Endothelial cell (in vitro differentiated cells): Measurements from ENCODE around the gene AXDND1. TPM values are rescaled to one million over a fixed set of nuclear protein-coding genes. Genes with fewer than 3 reads are reported as not detected.

ENCODE experiments used
- DNase-seq: peaks from one replicate; pipeline ENCODE4 v3.0.0; 2021; ENCODE audit warnings: low spot score
- H3K27ac Mint-ChIP-seq: one replicate; pipeline ENCODE4 v1.8.0; 2021; ENCODE audit warnings: mixed read lengths, inconsistent platforms; ENCODE audit not compliant: unreplicated experiment
- H3K27me3 Mint-ChIP-seq: one replicate; pipeline ENCODE4 v1.8.0; 2021; ENCODE audit warnings: mild to moderate bottlenecking, moderate library complexity, mixed read lengths, inconsistent platforms; ENCODE audit not compliant: unreplicated experiment
- H3K36me3 Mint-ChIP-seq: one replicate; pipeline ENCODE4 v1.8.0; 2021; ENCODE audit warnings: mild to moderate bottlenecking, low read depth, mixed read lengths, inconsistent platforms; ENCODE audit not compliant: unreplicated experiment
- H3K4me1 Mint-ChIP-seq: one replicate; pipeline ENCODE4 v1.8.0; 2021; ENCODE audit warnings: mild to moderate bottlenecking, mixed read lengths, inconsistent platforms; ENCODE audit not compliant: unreplicated experiment
- H3K4me3 Mint-ChIP-seq: one replicate; pipeline ENCODE4 v1.8.0; 2021; ENCODE audit warnings: mild to moderate bottlenecking, mixed read lengths, inconsistent platforms; ENCODE audit not compliant: unreplicated experiment
- H3K9me3 Mint-ChIP-seq: one replicate; pipeline ENCODE4 v1.8.0; 2021; ENCODE audit warnings: mixed read lengths, inconsistent platforms; ENCODE audit not compliant: unreplicated experiment
- total RNA-seq: library from RNA; stranded (reverse); fragmentation: NEBNext Ultra II Directional; extraction: Animal tissue kit (Norgen Biotek cat#: 25700); gene quantifications from one replicate; pipeline ENCODE4 v1.2.1, GENCODE V29; 2021; ENCODE audit not compliant: unreplicated experiment
- TF ChIP-seq, protein P1 (sequence below): fragments of 200-600 bp; sonication (generic); IDR thresholded peaks from one replicate; pipeline ENCODE4 v1.5.0; 2021; ENCODE audit warnings: antibody characterized with exemption; ENCODE audit not compliant: unreplicated experiment

Gene AXDND1
- total RNA-seq, 1 donor from 2014 or later: not detected

GRCh38 chr1:179323436-179323835, 42.3 kb upstream of the AXDND1 start:
- Mint-ChIP-seq H3K4me1 (peaks cover 14% of the 10 kb centered on the region), H3K36me3 (peaks cover 11% of the 10 kb centered on the region), H3K27me3 (no peaks in the 10 kb centered on the region), H3K9me3 (no peaks in the 10 kb centered on the region), H3K27ac (peak overlapping the region; percentile 10), H3K4me3 (no peak overlapping the region)
- no peak for DNase-seq
- TF ChIP-seq, protein P1, sequence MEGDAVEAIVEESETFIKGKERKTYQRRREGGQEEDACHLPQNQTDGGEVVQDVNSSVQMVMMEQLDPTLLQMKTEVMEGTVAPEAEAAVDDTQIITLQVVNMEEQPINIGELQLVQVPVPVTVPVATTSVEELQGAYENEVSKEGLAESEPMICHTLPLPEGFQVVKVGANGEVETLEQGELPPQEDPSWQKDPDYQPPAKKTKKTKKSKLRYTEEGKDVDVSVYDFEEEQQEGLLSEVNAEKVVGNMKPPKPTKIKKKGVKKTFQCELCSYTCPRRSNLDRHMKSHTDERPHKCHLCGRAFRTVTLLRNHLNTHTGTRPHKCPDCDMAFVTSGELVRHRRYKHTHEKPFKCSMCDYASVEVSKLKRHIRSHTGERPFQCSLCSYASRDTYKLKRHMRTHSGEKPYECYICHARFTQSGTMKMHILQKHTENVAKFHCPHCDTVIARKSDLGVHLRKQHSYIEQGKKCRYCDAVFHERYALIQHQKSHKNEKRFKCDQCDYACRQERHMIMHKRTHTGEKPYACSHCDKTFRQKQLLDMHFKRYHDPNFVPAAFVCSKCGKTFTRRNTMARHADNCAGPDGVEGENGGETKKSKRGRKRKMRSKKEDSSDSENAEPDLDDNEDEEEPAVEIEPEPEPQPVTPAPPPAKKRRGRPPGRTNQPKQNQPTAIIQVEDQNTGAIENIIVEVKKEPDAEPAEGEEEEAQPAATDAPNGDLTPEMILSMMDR: no peak

DNA sequence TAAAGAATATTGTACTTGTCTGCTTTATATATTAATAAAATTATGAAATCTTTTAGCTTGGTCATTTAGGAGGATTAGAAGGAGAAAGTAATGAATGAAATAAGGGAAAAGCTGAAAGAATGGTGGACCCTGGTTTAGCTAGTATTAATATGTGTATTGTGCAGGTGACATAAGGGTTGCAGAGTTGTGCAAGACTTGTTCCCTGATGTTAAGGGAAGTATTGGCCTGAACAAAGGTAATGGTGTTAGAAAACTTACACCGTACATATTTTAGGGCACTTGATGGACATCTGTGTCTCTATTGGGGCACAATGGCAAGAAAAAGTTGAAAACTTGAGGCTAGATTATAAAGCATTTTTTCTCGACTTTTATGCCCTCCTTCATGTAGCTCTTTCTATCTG, 39.9 kb upstream of the AXDND1 start:
- TF ChIP-seq, protein P1: no peak
- Mint-ChIP-seq H3K9me3 (no peaks in the 10 kb centered on the region), H3K4me1 (peaks cover 14% of the 10 kb centered on the region)

GRCh38 chr1:179326746-179327145, 39.0 kb upstream of the AXDND1 start:
- H3K4me3 Mint-ChIP-seq: no peak overlapping the region
- no peaks in the 10 kb centered on the region for H3K9me3 Mint-ChIP-seq
- H3K36me3 Mint-ChIP-seq: peaks cover 12% of the 10 kb centered on the region
- DNase-seq: no peak
- TF ChIP-seq, protein P1: no peak
- H3K4me1 Mint-ChIP-seq: peaks cover 14% of the 10 kb centered on the region
- no peaks in the 10 kb centered on the region for H3K27me3 Mint-ChIP-seq
- H3K27ac Mint-ChIP-seq: no peak overlapping the region

More for the DNA sequence above, 39.9 kb upstream of the AXDND1 start:
- no peak overlapping the region for H3K4me3 Mint-ChIP-seq
- DNase-seq: no peak
- no peak overlapping the region for H3K27ac Mint-ChIP-seq
- peaks cover 16% of the 10 kb centered on the region for H3K36me3 Mint-ChIP-seq
- H3K27me3 Mint-ChIP-seq: no peaks in the 10 kb centered on the region

GRCh38 chr1:179327196-179327595, 38.6 kb upstream of the AXDND1 start:
- peaks cover 14% of the 10 kb centered on the region for H3K4me1 Mint-ChIP-seq
- no peak overlapping the region for H3K4me3 Mint-ChIP-seq
- TF ChIP-seq, protein P1: no peak
- no peaks in the 10 kb centered on the region for H3K27me3 Mint-ChIP-seq
- DNase-seq: no peak
- no peaks in the 10 kb centered on the region for H3K9me3 Mint-ChIP-seq
- H3K27ac Mint-ChIP-seq: no peak overlapping the region
- peaks cover 7% of the 10 kb centered on the region for H3K36me3 Mint-ChIP-seq

GRCh38 chr1:179327679-179328078, 38.1 kb upstream of the AXDND1 start:
- no peak overlapping the region for H3K27ac Mint-ChIP-seq
- DNase-seq: no peak
- TF ChIP-seq, protein P1: no peak
- no peaks in the 10 kb centered on the region for H3K27me3 Mint-ChIP-seq
- H3K4me3 Mint-ChIP-seq: no peak overlapping the region
- peaks cover 9% of the 10 kb centered on the region for H3K4me1 Mint-ChIP-seq
- peaks cover 6% of the 10 kb centered on the region for H3K36me3 Mint-ChIP-seq
- no peaks in the 10 kb centered on the region for H3K9me3 Mint-ChIP-seq
